ENCODE data around the gene GRAMD1B. TPM values are rescaled to one million over a fixed set of nuclear protein-coding genes. Genes with fewer than 3 reads are reported as not detected.
A peak's percentile ranks its signal among the peaks of the same experiment; 100 is the strongest.

The GRAMD1B gene
- total and polyA plus RNA-seq, 12 donors: 7.3 to 41.0 (median 21.0) TPM

- intact Hi-C loops (cut with DNase I): loop anchor here in 1 of 10 donors (5.0 kb wide), 1 partner anchor 50 kb away; no protein-coding TSS in a partner anchor
- Histone ChIP-seq H3K4me1 (peaks cover 13 to 56% (median 25%) of the 10 kb centered on the region in 9 donors), H3K4me3 (no peak overlapping the region), H3K27me3 (no peaks in the 10 kb centered on the region), H3K9me3 (no peaks in the 10 kb centered on the region), H3K36me3 (no peaks in the 10 kb centered on the region), H3K27ac (peak overlapping the region in 9 of 10 donors; percentile 1 to 81 (median 65))
- TF ChIP-seq, protein P1, sequence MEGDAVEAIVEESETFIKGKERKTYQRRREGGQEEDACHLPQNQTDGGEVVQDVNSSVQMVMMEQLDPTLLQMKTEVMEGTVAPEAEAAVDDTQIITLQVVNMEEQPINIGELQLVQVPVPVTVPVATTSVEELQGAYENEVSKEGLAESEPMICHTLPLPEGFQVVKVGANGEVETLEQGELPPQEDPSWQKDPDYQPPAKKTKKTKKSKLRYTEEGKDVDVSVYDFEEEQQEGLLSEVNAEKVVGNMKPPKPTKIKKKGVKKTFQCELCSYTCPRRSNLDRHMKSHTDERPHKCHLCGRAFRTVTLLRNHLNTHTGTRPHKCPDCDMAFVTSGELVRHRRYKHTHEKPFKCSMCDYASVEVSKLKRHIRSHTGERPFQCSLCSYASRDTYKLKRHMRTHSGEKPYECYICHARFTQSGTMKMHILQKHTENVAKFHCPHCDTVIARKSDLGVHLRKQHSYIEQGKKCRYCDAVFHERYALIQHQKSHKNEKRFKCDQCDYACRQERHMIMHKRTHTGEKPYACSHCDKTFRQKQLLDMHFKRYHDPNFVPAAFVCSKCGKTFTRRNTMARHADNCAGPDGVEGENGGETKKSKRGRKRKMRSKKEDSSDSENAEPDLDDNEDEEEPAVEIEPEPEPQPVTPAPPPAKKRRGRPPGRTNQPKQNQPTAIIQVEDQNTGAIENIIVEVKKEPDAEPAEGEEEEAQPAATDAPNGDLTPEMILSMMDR (IDR thresholded peaks at IDR 0.05): no peak
- ATAC-seq (peak in 6 of 8 donors; percentile 23 to 48 (median 34)), DNase-seq (no peak)
- 48 to 51% methylated on average over 7 of the region's 7 CpGs for WGBS, 2 donors
Observed at GRCh38 chr11:123562158-123562557, 132.1 kb downstream of the GRAMD1B start.

DNA sequence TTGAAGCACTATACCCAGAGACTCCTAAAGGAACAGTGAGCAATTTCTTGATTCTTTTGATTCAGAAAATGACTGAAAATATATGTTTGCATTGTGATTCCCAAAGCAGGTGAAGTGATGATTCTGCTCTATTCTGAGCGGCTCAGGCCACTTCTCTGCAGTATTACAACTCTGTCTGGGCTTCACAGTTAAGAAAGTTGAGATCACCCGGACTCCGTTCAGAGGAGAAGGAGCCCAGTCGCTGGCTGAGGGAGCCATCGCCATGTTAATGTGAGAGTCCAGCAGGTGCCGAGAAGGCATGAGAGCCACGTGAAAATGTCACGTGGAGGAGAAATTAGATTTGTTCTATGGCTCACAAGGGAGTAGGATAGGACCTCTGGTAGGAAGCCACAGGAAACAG lies 132.8 kb downstream of the GRAMD1B start:
- no peaks in the 10 kb centered on the region for H3K36me3 ChIP-seq
- ATAC-seq (no peak), DNase-seq (no peak)
- WGBS, 2 donors: 75 to 77% methylated on average over 8 of the region's 8 CpGs
- H3K9me3 ChIP-seq: no peaks in the 10 kb centered on the region
- peak overlapping the region in 4 of 10 donors; percentile 61 to 79 (median 68) for H3K27ac ChIP-seq
- intact Hi-C loops (cut with DNase I): loop anchor here in 1 of 10 donors (5.0 kb wide), 1 partner anchor 51 kb away; no protein-coding TSS in a partner anchor
- TF ChIP-seq, protein P1 (IDR thresholded peaks at IDR 0.05): no peak
- H3K4me1 ChIP-seq: peaks cover 13 to 63% (median 25%) of the 10 kb centered on the region in 9 donors
- H3K27me3 ChIP-seq: no peaks in the 10 kb centered on the region
- H3K4me3 ChIP-seq: no peak overlapping the region

DNA sequence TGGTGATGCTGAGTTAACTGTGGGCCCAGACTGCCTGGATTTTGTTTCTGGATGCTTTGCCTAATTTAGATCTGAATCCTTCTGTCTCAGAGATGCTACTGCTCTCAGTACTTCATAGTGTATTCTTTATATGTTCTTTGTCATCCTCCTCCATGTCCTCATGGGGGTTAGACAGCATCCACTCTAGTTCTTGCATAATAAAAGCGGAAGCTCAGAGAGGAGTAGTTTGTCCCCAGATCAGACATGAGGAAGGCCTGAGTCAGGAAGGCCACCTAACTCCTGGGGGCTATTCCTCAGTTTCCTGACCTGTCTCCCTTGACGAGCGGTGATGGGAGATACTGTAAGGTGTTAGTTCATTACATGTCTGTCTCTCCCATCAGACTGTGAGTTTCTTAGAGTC lies 134.2 kb downstream of the GRAMD1B start:
- no peaks in the 10 kb centered on the region for H3K36me3 ChIP-seq
- TF ChIP-seq, protein P1 (IDR thresholded peaks at IDR 0.05): no peak
- WGBS, 2 donors: 96 to 97% methylated on average over 3 of the region's 3 CpGs
- H3K27ac ChIP-seq: no peak overlapping the region
- DNase-seq (no peak), ATAC-seq (no peak)
- H3K9me3 ChIP-seq: no peaks in the 10 kb centered on the region
- H3K4me3 ChIP-seq: no peak overlapping the region
- peaks cover 13 to 57% (median 25%) of the 10 kb centered on the region in 9 donors for H3K4me1 ChIP-seq
- intact Hi-C loops (cut with DNase I): loop anchor here in 1 of 10 donors (5.0 kb wide), 1 partner anchor 52 kb away; no protein-coding TSS in a partner anchor
- H3K27me3 ChIP-seq: no peaks in the 10 kb centered on the region

DNA sequence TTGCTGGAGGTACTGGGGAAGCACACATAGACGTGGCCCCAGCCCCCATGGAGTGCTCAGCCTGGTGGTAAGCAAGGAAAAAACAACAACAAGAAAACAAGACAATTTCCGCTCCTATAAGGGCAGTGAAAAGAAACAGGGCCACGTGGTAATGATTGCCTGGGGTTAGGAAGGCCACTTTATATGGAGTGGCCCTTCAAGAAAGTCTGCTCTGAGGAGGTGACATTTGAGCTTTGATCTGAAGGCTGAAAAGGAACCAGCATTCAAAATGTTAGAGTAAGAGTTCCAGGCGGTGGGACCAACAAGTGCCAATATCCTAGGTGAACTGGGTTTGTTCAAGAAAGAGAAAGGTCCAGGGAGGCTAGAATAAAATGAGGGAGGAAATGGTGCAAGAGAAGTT lies 136.8 kb downstream of the GRAMD1B start:
- H3K36me3 ChIP-seq: no peaks in the 10 kb centered on the region
- TF ChIP-seq, protein P1 (IDR thresholded peaks at IDR 0.05): no peak
- no peaks in the 10 kb centered on the region for H3K27me3 ChIP-seq
- peaks cover under 1 to 34% (median 9%) of the 10 kb centered on the region in 9 donors for H3K4me1 ChIP-seq
- no peak overlapping the region for H3K4me3 ChIP-seq
- intact Hi-C loops (cut with DNase I): no loop called here
- peak overlapping the region in 1 of 10 donors; percentile 1 for H3K27ac ChIP-seq
- no peak for DNase-seq
- ATAC-seq: no peak
- WGBS, 2 donors: 88% methylated on average over 4 of the region's 4 CpGs
- no peaks in the 10 kb centered on the region for H3K9me3 ChIP-seq

All from heart right ventricle (tissue), 16 donors.